OCI-LY7 (cell line): ENCODE results near the gene PNPLA1. TPM values are rescaled to one million over a fixed set of nuclear protein-coding genes. Genes with fewer than 3 reads are reported as not detected.

Source experiments
- BruUV-seq: library from RNA; stranded (reverse); fragments of 400-500 nt; replicated peaks from 2 replicates; lab custom pipeline; 2021; lab: Mats Ljungman, UMichigan
- CTCF ChIA-PET: fragments of 300-600 bp; sonication (Branson Sonifier 250); formaldehyde crosslinking; loops from one replicate; lab custom pipeline; 2022; ENCODE audit warnings: antibody characterized with exemption; ENCODE audit not compliant: unreplicated experiment; lab: Charles Lee
- POLR2A ChIA-PET: fragments of 300-600 bp; sonication (Branson Sonifier 250); formaldehyde crosslinking; loops from one replicate; lab custom pipeline; 2022; ENCODE audit warnings: antibody characterized with exemption; lab: Charles Lee
- DNase-seq: peaks from one replicate; pipeline ENCODE4 v3.0.0-alpha.2; 2015; ENCODE audit warnings: low spot score
- H2AFZ ChIP-seq: fragments of 200-600 bp; sonication (generic), shearing (Covaris generic); 2 replicates; pipeline ENCODE4 v1.6.1; 2014; ENCODE audit warnings: mild to moderate bottlenecking, antibody characterized with exemption, low read length, moderate library complexity
- H3K27ac ChIP-seq: fragments of 200-600 bp; sonication (generic); 2 replicates; pipeline ENCODE4 v1.5.1; 2014; ENCODE audit warnings: mixed run types, low read depth, mild to moderate bottlenecking, moderate library complexity, low read length, inconsistent platforms; ENCODE audit not compliant: poor library complexity, severe bottlenecking
- H3K36me3 ChIP-seq: fragments of 200-600 bp; sonication (generic); 2 replicates; pipeline ENCODE4 v1.6.1; 2014; ENCODE audit warnings: mild to moderate bottlenecking, antibody characterized with exemption, low read length, moderate library complexity, mixed read lengths; ENCODE audit not compliant: insufficient read depth
- H3K4me1 ChIP-seq: fragments of 200-600 bp; sonication (generic); 2 replicates; pipeline ENCODE4 v1.5.1; 2014; ENCODE audit warnings: mild to moderate bottlenecking, low read length; ENCODE audit not compliant: insufficient read depth, poor library complexity, severe bottlenecking
- H3K4me2 ChIP-seq: fragments of 200-600 bp; sonication (generic); 2 replicates; pipeline ENCODE4 v1.6.1; 2014; ENCODE audit warnings: mild to moderate bottlenecking, low read length
- H3K4me3 ChIP-seq: fragments of 200-600 bp; sonication (generic); 2 replicates; pipeline ENCODE4 v1.5.1; 2014; ENCODE audit warnings: mild to moderate bottlenecking, low read depth, low read length; ENCODE audit not compliant: poor library complexity, severe bottlenecking
- H3K79me2 ChIP-seq: fragments of 200-600 bp; sonication (generic); 2 replicates; pipeline ENCODE4 v1.6.1; 2016; ENCODE audit warnings: low read depth, mild to moderate bottlenecking, low read length, moderate library complexity, mixed read lengths; ENCODE audit not compliant: insufficient read depth
- H3K9me2 ChIP-seq: fragments of 200-600 bp; sonication (generic); 2 replicates; pipeline ENCODE4 v1.6.1; 2016; ENCODE audit warnings: mild to moderate bottlenecking, low read length, mixed read lengths; ENCODE audit not compliant: insufficient read depth
- H3K9me3 ChIP-seq: fragments of 200-600 bp; sonication (generic); 2 replicates; pipeline ENCODE4 v1.6.1; 2014; ENCODE audit warnings: mild to moderate bottlenecking, mixed run types, low read length, mixed read lengths
- H4K20me1 ChIP-seq: fragments of 200-600 bp; sonication (generic); 2 replicates; pipeline ENCODE4 v1.6.1; 2014; ENCODE audit warnings: mild to moderate bottlenecking, antibody characterized with exemption, low read length, moderate library complexity, mixed read lengths; ENCODE audit not compliant: insufficient read depth
- CTCF ChIP-seq: fragments of 200-600 bp; sonication (generic); conservative IDR thresholded peaks from 2 replicates; pipeline ENCODE4 v1.5.1; 2014; ENCODE audit warnings: mild to moderate bottlenecking, antibody characterized with exemption, low read length, moderate library complexity, mixed read lengths
- EZH2phosphoT487 ChIP-seq: fragments of 200-600 bp; sonication (generic); IDR thresholded peaks from 2 replicates; pipeline ENCODE4 v1.6.1; 2018; ENCODE audit warnings: low read depth, borderline replicate concordance, mild to moderate bottlenecking, mixed run types, antibody characterized with exemption, low read length, moderate library complexity, mixed read lengths
- intact Hi-C: fragments of 100-400 bp; cut with micrococcal nuclease; formaldehyde crosslinking; loops from one replicate; pipeline ENCODE4 v1.10.0; 2022; ENCODE audit not compliant: unreplicated experiment
- total RNA-seq, 2 experiments: library from RNA; depleted of rRNA in 1 of 2; stranded (reverse); fragments of >200 nt in 1 of 2; shearing (Covaris generic) in 1 of 2; gene quantifications; 2 replicates each; pipeline ENCODE4 v1.2.3, GENCODE V29; 2014 to 2022

PNPLA1 gene
- total RNA-seq, 2 experiments from 2014 or later: not detected

DNA sequence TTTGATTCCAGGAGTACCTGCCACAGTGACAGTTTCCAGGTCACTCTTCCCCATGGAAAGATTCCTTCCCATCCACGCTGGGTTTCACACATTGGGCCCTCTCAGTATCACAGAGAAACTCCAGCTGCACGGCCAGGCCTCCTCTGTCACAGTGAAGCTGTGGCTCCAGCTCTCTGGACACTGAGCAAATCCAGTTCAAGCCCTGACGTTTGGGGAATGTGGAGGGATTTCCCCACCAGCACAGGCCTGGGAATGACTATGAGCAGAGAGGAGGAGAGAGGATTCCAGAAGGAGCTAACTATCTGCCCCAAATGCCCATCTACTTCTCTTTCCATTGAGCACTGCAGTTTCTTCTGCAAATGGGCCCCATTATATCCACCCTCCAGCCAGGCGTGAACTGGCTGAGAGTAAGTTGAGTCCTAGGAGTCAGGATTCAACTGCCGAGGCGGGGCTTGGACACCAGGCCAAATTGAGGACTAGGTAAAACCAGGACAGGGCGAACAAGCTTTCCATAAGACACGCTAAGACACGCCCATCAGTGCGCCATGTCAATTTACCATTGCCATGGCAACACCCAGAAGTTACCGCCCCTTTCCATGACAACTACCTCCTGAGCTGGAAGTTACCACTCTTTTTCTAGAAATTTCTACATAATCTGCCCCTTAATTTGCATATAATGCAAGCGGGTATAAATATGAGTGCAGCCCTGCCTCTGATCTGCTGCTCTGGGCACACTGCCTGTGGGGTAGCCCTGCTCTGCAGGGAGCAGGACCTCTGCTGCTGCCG, 76.0 kb downstream of the PNPLA1 start:
- no peak overlapping the region for H3K4me2 ChIP-seq
- H3K4me3 ChIP-seq: no peak overlapping the region
- POLR2A ChIA-PET: interaction anchor here (0.5 kb wide), 2 partner anchors 100 to 222 kb away, joined by 3 to 5 read pairs; no protein-coding TSS in a partner anchor
- no peaks in the 10 kb centered on the region for H3K36me3 ChIP-seq
- no TSS peak for BruUV-seq
- H3K9me3 ChIP-seq: no peaks in the 10 kb centered on the region
- no peaks in the 10 kb centered on the region for H3K9me2 ChIP-seq
- H4K20me1 ChIP-seq: no peaks in the 10 kb centered on the region
- H3K4me1 ChIP-seq: no peaks in the 10 kb centered on the region
- no peaks in the 10 kb centered on the region for H3K79me2 ChIP-seq
- DNase-seq: no peak
- no peak for TF ChIP-seq CTCF
- no peak overlapping the region for H3K27ac ChIP-seq
- no peak overlapping the region for H2AFZ ChIP-seq
- intact Hi-C loops: no loop called here
- CTCF ChIA-PET: no interaction called here

GRCh38 chr6:36346486-36347273, 76.8 kb downstream of the PNPLA1 start:
- TF ChIP-seq CTCF (no peak), EZH2phosphoT487 (no peak)
- no TSS peak for BruUV-seq
- CTCF ChIA-PET: no interaction called here
- H3K79me2 ChIP-seq: no peaks in the 10 kb centered on the region
- POLR2A ChIA-PET: no interaction called here
- H3K4me3 ChIP-seq: no peak overlapping the region
- intact Hi-C loops: no loop called here
- H3K4me1 ChIP-seq: no peaks in the 10 kb centered on the region
- H2AFZ ChIP-seq: no peak overlapping the region
- H3K27ac ChIP-seq: no peak overlapping the region
- no peak for DNase-seq
- H3K9me2 ChIP-seq: no peaks in the 10 kb centered on the region
- H4K20me1 ChIP-seq: no peaks in the 10 kb centered on the region
- H3K36me3 ChIP-seq: no peaks in the 10 kb centered on the region
- H3K9me3 ChIP-seq: no peaks in the 10 kb centered on the region
- no peak overlapping the region for H3K4me2 ChIP-seq
